GM12864 (cell line): ENCODE measurements around the gene TLR1.

ENCODE experiments used
- DNase-seq: peaks from one replicate; pipeline ENCODE4 v3.0.0-alpha.2; 2011; ENCODE audit warnings: low read depth
- H3K4me3 ChIP-seq: 2 replicates; pipeline ENCODE4 v1.5.1; 2011; ENCODE audit warnings: mild to moderate bottlenecking, low read depth, low read length, control low read depth
- TF ChIP-seq, protein P1 (sequence below): IDR thresholded peaks from 2 replicates; pipeline ENCODE4 v1.5.1; 2011; ENCODE audit warnings: low read depth, mild to moderate bottlenecking, moderate library complexity, low read length, control low read depth, inconsistent platforms; ENCODE audit errors: missing control alignments

Gene TLR1, protein sequence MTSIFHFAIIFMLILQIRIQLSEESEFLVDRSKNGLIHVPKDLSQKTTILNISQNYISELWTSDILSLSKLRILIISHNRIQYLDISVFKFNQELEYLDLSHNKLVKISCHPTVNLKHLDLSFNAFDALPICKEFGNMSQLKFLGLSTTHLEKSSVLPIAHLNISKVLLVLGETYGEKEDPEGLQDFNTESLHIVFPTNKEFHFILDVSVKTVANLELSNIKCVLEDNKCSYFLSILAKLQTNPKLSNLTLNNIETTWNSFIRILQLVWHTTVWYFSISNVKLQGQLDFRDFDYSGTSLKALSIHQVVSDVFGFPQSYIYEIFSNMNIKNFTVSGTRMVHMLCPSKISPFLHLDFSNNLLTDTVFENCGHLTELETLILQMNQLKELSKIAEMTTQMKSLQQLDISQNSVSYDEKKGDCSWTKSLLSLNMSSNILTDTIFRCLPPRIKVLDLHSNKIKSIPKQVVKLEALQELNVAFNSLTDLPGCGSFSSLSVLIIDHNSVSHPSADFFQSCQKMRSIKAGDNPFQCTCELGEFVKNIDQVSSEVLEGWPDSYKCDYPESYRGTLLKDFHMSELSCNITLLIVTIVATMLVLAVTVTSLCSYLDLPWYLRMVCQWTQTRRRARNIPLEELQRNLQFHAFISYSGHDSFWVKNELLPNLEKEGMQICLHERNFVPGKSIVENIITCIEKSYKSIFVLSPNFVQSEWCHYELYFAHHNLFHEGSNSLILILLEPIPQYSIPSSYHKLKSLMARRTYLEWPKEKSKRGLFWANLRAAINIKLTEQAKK

DNA sequence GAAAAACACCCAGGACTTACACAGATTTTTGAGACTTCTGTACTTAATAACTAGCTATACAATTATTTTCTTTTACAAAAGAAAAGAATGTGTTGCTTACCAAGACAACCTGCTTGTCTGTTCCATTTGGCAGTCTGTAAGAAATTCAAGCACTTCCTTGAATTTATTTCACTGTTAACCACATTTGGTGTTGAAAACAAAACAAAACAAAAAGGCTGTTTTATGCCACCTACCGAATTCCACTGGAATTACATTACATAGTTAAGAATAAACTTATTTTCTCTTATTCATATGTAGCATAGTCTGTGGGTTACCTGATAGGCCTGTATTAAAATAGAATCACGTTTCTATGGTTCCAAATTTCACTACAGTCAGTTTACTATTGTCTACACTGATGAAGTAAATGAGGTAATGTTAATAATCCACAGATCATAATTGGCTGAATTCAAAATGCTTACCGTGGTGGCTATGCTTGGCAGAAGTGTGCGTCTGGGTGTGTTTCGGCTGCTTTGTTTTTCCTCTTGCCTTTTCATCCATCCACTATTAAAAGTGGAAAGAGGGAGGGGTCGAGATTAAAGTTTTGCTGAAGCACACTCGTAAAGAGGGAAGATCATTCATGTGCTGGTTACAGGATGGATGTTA lies at the start of gene TLR1:
Gene TLR1, minus strand, starts transcription at position 138 of the 642 bp plus-strand sequence. CDS start 5,960 bp downstream, outside the sequence.
- TF ChIP-seq, protein P1, sequence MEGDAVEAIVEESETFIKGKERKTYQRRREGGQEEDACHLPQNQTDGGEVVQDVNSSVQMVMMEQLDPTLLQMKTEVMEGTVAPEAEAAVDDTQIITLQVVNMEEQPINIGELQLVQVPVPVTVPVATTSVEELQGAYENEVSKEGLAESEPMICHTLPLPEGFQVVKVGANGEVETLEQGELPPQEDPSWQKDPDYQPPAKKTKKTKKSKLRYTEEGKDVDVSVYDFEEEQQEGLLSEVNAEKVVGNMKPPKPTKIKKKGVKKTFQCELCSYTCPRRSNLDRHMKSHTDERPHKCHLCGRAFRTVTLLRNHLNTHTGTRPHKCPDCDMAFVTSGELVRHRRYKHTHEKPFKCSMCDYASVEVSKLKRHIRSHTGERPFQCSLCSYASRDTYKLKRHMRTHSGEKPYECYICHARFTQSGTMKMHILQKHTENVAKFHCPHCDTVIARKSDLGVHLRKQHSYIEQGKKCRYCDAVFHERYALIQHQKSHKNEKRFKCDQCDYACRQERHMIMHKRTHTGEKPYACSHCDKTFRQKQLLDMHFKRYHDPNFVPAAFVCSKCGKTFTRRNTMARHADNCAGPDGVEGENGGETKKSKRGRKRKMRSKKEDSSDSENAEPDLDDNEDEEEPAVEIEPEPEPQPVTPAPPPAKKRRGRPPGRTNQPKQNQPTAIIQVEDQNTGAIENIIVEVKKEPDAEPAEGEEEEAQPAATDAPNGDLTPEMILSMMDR = peak; percentile 38
- H3K4me3 ChIP-seq = peak within 1 kb of the TSS; percentile 43
- no peak for DNase-seq

DNA sequence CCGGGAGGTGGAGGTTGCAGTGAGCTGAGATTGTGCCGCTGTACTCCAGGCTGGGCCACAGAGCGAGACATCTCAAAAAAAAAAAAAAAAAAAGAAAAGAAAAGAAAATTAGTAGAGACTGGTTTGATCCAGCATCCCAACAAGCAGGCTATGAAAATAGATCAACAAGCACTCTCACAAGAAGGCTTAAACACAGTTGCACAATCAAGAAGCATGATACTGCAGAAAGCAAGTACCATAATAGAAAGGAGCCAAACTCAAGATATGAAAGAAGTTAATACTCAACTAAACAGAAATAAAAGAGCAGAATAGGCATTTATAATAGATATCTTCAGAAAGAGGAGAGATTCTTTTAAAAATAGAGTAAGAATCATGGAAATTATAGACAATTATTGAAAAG lies 41.4 kb upstream of the TLR1 start:
- TF ChIP-seq, protein P1 = no peak
- DNase-seq = no peak

DNA sequence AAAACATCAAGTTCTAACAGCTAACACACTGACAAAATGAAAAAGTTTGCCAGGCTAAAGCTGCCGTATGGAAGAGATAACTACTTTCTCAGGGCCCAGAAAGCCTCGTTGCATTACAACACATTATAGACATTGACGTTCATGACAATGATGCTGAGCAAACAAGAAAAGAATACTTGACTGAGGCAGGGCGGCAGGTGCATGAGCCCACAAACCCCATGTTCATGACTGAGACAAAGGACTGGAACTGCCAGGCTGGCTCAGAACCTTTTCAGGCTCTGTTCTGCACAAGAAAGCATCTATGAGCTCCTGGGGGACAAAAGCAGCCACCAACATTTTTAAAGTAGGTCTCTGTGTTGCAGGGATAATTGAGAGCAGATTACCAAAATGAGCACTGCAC lies 38.4 kb upstream of the TLR1 start:
- H3K4me3 ChIP-seq = no peak overlapping the region
- TF ChIP-seq, protein P1 = no peak
- no peak for DNase-seq

More for the DNA sequence above, 41.4 kb upstream of the TLR1 start:
- no peak overlapping the region for H3K4me3 ChIP-seq

DNA sequence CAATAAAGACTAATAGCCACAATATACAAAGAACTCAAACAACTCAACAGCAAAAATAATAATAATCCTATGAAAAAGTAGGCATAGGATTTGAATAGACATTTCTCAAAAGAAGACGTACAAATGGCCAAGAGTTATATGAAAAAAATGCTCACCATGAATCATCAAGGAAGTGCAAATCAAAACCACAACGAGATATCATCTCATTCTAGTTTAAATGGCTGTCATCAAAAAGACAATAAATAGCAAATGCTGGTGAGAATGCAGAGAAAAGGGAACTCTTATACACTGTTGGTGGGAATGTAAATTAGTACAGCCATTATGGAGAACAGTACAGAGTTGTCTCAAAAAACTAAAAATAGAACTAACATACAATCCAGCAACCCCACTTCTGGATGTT lies 33.3 kb upstream of the TLR1 start:
- DNase-seq = no peak
- no peak overlapping the region for H3K4me3 ChIP-seq
- TF ChIP-seq, protein P1 = no peak

DNA sequence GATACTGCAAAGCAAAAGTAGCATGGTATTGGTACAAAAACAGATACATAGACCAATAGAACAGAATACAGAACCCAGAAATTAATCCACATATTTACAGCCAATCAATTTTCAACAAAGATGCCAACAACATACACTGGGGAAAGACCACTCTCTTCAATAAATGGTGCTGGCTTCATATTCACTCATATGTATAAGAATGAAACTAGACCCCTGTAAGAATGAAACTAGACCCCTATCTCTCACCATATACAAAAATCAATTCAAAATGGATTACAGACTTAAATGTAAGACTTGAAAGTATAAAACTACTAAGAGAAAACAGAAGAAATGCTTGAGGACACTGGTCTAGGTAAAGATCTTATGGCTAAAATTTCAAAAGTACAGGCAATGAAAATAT lies 32.7 kb upstream of the TLR1 start:
- no peak for DNase-seq

DNA sequence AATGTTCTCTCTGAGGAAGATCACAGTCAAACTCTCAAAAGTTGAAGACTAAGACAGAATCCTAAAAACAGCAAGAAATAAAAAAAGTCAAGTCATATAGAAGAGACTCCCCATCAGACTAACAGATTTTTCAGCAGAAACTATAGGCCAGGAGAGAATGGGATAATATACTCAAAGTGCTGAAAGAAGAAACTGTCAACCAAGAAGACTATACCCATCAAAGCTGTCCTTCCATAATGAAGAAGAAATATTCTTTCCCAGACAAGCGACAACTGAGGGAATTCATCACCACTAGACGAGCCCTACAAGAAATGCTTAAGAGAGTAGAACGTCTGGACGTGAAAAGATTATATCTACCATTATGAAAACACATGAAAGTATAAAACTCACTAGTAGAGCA lies 30.0 kb upstream of the TLR1 start:
- no peak for DNase-seq
- TF ChIP-seq, protein P1 = no peak
- no peak overlapping the region for H3K4me3 ChIP-seq

More for the DNA sequence above, 32.7 kb upstream of the TLR1 start:
- TF ChIP-seq, protein P1 = no peak
- H3K4me3 ChIP-seq = no peak overlapping the region
